ENCODE results near the gene ALKBH5. TPM values are rescaled to one million over a fixed set of nuclear protein-coding genes. Genes with fewer than 3 reads are reported as not detected.

ALKBH5 gene
- polyA plus RNA-seq, 1 experiment = 97.5 TPM

DNA sequence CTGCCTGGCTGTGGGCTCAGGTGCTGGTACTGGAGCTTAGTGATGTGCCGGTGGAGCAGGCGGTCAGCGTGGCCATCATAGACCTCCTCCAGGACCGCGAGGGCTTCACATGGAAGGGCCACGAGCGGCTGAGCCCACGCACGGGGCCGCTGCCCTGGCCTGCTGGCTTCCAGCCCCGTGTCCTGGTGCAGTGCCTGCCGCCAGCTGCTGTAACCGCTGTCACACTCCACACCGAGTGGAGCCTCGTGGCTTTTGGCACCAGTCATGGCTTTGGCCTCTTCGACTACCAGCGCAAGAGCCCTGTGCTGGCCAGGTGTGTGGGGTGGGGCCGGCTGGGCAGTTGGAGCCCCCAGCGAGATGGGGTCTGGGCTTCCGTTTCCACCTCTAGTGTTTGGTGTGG, 53.8 kb downstream of the ALKBH5 start:
- H3K27me3 ChIP-seq (ENCODE audit: control insufficient read depth, insufficient read depth, low read length) = no peaks in the 10 kb centered on the region
- POLR2A ChIA-PET = no interaction called here
- CTCF ChIA-PET = interaction anchor here (1.3 to 1.9 kb wide), 2 partner anchors 10 to 20 kb away, joined by 3 to 5 read pairs; no protein-coding TSS in a partner anchor
- TF ChIP-seq, protein P1, sequence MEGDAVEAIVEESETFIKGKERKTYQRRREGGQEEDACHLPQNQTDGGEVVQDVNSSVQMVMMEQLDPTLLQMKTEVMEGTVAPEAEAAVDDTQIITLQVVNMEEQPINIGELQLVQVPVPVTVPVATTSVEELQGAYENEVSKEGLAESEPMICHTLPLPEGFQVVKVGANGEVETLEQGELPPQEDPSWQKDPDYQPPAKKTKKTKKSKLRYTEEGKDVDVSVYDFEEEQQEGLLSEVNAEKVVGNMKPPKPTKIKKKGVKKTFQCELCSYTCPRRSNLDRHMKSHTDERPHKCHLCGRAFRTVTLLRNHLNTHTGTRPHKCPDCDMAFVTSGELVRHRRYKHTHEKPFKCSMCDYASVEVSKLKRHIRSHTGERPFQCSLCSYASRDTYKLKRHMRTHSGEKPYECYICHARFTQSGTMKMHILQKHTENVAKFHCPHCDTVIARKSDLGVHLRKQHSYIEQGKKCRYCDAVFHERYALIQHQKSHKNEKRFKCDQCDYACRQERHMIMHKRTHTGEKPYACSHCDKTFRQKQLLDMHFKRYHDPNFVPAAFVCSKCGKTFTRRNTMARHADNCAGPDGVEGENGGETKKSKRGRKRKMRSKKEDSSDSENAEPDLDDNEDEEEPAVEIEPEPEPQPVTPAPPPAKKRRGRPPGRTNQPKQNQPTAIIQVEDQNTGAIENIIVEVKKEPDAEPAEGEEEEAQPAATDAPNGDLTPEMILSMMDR (IDR thresholded peaks at IDR 0.05; ENCODE audit: insufficient read depth, low read depth, low read length) = no peak
- H3K4me3 ChIP-seq (ENCODE audit: low read depth, low read length) = no peak overlapping the region
- DNase-seq (ENCODE audit: low read depth) = no peak
- peaks cover 43% of the 10 kb centered on the region for H3K36me3 ChIP-seq (ENCODE audit: control insufficient read depth, insufficient read depth, low read length)

DNA sequence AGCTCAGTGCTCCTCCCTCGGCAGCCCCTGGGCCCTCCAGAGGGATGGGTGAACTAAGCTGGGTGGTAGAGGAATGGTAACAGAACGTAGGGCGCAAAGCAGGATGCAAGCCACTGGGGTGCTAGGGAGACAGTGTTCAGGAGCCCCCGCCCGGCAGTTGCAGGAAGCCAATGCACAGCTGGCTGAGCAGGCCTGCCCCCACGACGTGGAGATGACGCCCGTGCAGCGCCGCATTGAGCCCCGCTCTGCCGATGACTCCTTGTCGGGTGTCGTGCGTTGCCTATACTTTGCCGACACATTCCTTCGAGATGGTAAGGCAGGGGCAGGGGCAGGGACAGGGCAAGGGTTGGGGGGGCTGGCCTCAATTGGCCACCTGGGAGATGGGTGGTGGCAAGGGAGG, 54.7 kb downstream of the ALKBH5 start:
- H3K27me3 ChIP-seq (ENCODE audit: control insufficient read depth, insufficient read depth, low read length) = no peaks in the 10 kb centered on the region
- peaks cover 43% of the 10 kb centered on the region for H3K36me3 ChIP-seq (ENCODE audit: control insufficient read depth, insufficient read depth, low read length)
- POLR2A ChIA-PET = no interaction called here
- H3K4me3 ChIP-seq (ENCODE audit: low read depth, low read length) = no peak overlapping the region
- TF ChIP-seq, protein P1 (IDR thresholded peaks at IDR 0.05; ENCODE audit: insufficient read depth, low read depth, low read length) = no peak
- DNase-seq (ENCODE audit: low read depth) = no peak
- CTCF ChIA-PET = interaction anchor here (1.3 to 1.9 kb wide), 2 partner anchors 9 to 20 kb away, joined by 3 to 5 read pairs; no protein-coding TSS in a partner anchor

DNA sequence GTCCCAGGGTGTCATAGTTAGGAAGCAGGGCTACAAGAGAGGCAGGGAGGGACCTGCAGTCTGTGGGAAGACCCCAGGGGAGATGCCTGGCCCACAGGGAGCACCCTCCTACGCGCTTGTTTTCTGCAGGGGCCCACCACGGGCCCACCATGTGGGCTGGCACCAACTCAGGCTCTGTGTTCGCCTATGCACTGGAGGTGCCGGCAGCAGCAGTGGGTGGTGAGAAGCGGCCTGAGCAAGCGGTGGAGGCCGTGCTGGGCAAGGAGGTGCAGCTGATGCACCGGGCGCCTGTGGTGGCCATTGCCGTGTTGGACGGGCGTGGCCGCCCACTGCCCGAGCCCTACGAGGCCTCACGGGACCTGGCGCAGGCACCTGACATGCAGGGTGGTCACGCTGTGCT, 56.8 kb downstream of the ALKBH5 start:
- CTCF ChIA-PET = no interaction called here
- DNase-seq (ENCODE audit: low read depth) = no peak
- no peaks in the 10 kb centered on the region for H3K27me3 ChIP-seq (ENCODE audit: control insufficient read depth, insufficient read depth, low read length)
- TF ChIP-seq, protein P1 (IDR thresholded peaks at IDR 0.05; ENCODE audit: insufficient read depth, low read depth, low read length) = no peak
- no peak overlapping the region for H3K4me3 ChIP-seq (ENCODE audit: low read depth, low read length)
- H3K36me3 ChIP-seq (ENCODE audit: control insufficient read depth, insufficient read depth, low read length) = peaks cover 43% of the 10 kb centered on the region
- POLR2A ChIA-PET = no interaction called here

DNA sequence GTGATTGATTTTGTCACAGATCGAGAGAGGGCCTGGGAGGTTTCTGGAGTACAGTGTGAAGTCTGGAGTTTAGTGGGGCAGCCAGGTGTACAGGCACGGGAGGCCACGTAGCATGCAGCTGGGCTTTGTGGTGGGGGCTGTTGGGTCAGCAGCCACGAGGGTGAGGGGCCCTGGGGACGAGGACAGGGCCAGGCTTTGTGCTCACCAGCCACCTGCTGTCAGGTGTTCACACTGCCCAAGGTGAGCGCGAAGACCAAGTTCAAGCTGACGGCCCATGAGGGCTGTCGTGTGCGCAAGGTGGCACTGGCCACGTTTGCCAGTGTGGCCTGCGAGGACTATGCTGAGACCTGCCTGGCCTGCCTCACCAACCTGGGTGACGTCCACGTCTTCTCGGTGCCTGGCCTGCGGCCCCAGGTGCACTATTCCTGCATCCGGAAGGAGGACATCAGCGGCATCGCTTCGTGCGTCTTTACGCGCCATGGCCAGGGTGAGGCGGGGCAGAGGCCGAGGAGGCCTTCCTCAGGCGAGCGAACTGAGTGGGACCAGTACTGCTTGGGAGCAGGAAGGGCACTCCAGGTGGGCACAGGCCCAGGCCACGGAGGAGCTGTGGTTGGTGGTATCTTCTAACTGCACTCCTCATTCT, 57.7 kb downstream of the ALKBH5 start:
- CTCF ChIA-PET = no interaction called here
- Histone ChIP-seq H3K4me3 (ENCODE audit: low read depth, low read length) (no peak overlapping the region), H3K36me3 (ENCODE audit: control insufficient read depth, insufficient read depth, low read length) (peaks cover 50% of the 10 kb centered on the region), H3K27me3 (ENCODE audit: control insufficient read depth, insufficient read depth, low read length) (no peaks in the 10 kb centered on the region)
- TF ChIP-seq, protein P1 (IDR thresholded peaks at IDR 0.05; ENCODE audit: insufficient read depth, low read depth, low read length) = no peak
- no peak for DNase-seq (ENCODE audit: low read depth)
- POLR2A ChIA-PET = no interaction called here

DNA sequence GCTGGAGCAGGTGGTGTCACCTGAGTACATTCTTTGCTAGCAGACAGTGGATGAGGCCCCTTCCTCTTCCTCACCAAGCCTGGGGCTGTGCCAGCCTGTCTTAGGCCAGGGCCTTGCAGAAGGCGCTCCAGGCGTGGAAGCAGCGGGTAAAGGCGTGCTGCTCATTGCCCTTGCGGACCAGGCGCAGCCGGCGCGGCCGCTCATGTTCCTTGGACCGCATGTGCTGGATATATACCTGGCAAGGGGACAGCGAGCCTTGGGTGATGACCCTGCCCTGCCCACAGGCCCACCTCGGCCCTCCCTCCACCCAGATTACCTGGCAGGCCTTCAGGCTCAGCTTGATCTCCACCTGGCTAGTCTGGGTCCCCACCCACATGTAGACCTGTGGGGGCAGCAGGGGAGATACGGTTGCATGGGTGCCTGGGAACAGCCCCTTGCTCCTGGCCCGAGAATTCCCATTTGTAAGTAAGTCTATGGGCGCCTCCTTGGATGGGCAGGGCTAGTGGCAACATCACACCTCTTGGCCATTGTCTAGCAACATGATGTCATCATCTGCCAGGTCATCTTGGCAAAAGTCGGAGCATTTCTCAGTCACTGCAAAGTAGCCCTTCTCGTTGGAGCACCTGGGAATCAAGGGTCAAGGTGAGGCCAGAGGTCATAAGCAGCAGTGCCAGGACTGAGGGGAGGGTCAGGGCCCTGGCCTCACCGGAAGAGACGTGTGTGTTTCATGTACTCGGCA, 61.6 kb downstream of the ALKBH5 start:
- TF ChIP-seq, protein P1 (IDR thresholded peaks at IDR 0.05; ENCODE audit: insufficient read depth, low read depth, low read length) = no peak
- POLR2A ChIA-PET = no interaction called here
- H3K4me3 ChIP-seq (ENCODE audit: low read depth, low read length) = no peak overlapping the region
- peaks cover 60% of the 10 kb centered on the region for H3K36me3 ChIP-seq (ENCODE audit: control insufficient read depth, insufficient read depth, low read length)
- CTCF ChIA-PET = no interaction called here
- DNase-seq (ENCODE audit: low read depth) = no peak
- H3K27me3 ChIP-seq (ENCODE audit: control insufficient read depth, insufficient read depth, low read length) = no peaks in the 10 kb centered on the region

Measured in BJ (cell line).